Activated T-helper 9 cell treated with anti-CD3 and anti-CD28 coated beads, Interleukin-2, amount 50 U/mL, for 16 hours (primary cell): ENCODE data around the gene PIAS1.
A peak's percentile ranks its signal among the peaks of the same experiment; 100 is the strongest.
"Not testable (repeated sequence)": the region's sequence is repeated elsewhere in the genome, so short reads cannot be mapped to it uniquely, and the experiment has no call there.

Experiments used
- DNase-seq: peaks from one replicate; pipeline ENCODE4 v3.0.0-alpha.2; 2020; ENCODE audit warnings: low read depth

The PIAS1 gene

GRCh38 chr15:68218847-68219798 is 165.0 kb downstream of the PIAS1 start:
- DNase-seq, result no peak

GRCh38 chr15:68220489-68220888 is 166.4 kb downstream of the PIAS1 start:
- no peak for DNase-seq

GRCh38 chr15:68220967-68221366 is 166.9 kb downstream of the PIAS1 start:
- no peak for DNase-seq

GRCh38 chr15:68221530-68222431 is 167.7 kb downstream of the PIAS1 start:
- not testable (repeated sequence) for DNase-seq

GRCh38 chr15:68222432-68222743 is 168.3 kb downstream of the PIAS1 start:
- DNase-seq, result not testable (repeated sequence)

GRCh38 chr15:68223171-68223570 is 169.1 kb downstream of the PIAS1 start:
- no peak for DNase-seq

- DNase-seq, result no peak
Measured at GRCh38 chr15:68224108-68224507, 170.0 kb downstream of the PIAS1 start.

- no peak for DNase-seq
Measured at GRCh38 chr15:68224546-68225250, 170.6 kb downstream of the PIAS1 start.

- not testable (repeated sequence) for DNase-seq
Measured at GRCh38 chr15:68225442-68225841, 171.3 kb downstream of the PIAS1 start.

GRCh38 chr15:68227643-68228142 is 173.6 kb downstream of the PIAS1 start:
- no peak for DNase-seq

- DNase-seq, result no peak
Measured at GRCh38 chr15:68228143-68228970, 174.2 kb downstream of the PIAS1 start.

- no peak for DNase-seq
Measured at GRCh38 chr15:68228971-68229385, 174.9 kb downstream of the PIAS1 start.

- DNase-seq, result peak; percentile 80
Measured at GRCh38 chr15:68229386-68230156, 175.5 kb downstream of the PIAS1 start, which contains the start of gene CLN6. Gene CLN6 (minus strand): TSS chr15:68229728. CDS start chr15:68229584, 144 bp downstream.

GRCh38 chr15:68230157-68231100 is 176.3 kb downstream of the PIAS1 start:
- no peak for DNase-seq

GRCh38 chr15:68231102-68231818 is 177.1 kb downstream of the PIAS1 start:
- no peak for DNase-seq

GRCh38 chr15:68232449-68232848 is 178.3 kb downstream of the PIAS1 start:
- DNase-seq, result no peak

GRCh38 chr15:68232937-68233336 is 178.8 kb downstream of the PIAS1 start:
- DNase-seq, result no peak

GRCh38 chr15:68234060-68234459 is 179.9 kb downstream of the PIAS1 start:
- no peak for DNase-seq
